Erythroblast (primary cell): ENCODE data around the gene TSSK2.

Experiments
- GATA1 ChIP-seq: IDR thresholded peaks from 2 replicates; pipeline ENCODE4 v1.6.1; 2011; ENCODE audit warnings: low read depth, mild to moderate bottlenecking, control low read depth, low read length, moderate library complexity
- POLR2A ChIP-seq: IDR thresholded peaks from 2 replicates; pipeline ENCODE4 v1.6.1; 2011; ENCODE audit warnings: mild to moderate bottlenecking, low read length

- TF ChIP-seq POLR2A, result no peak
- no peak for TF ChIP-seq GATA1
Measured at GRCh38 chr22:19124377-19124776, 6.7 kb upstream of the TSSK2 start.
